Eye (tissue), 1 donor: ENCODE results near the gene CUX1.
"Not testable (repeated sequence)": the region's sequence is repeated elsewhere in the genome, so short reads cannot be mapped to it uniquely, and the experiment has no call there.

Experiments used
- DNase-seq: peaks from one replicate; pipeline ENCODE4 v3.0.0-alpha.2; 2015

CUX1 gene

DNA sequence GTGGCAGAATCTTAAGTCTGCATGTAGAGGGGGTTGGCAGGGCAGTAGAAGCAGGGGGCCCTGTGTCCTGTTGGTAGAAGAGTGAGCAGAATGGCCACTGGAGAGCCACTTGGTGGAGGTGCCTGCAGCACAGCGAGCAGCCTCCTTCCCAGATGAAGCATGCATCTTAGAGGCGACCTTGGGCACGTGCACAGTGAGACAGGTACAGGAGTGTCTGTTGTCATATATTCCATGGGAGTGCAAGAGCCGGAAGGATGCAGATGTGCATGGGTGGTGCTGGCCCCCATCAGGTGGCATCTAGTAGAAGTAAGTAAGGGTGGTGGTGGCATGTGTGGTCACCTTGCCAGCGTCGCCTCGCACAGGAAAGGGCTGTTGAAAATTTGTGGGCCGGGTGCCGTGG is 53.9 kb downstream of the CUX1 start:
- no peak for DNase-seq

DNA sequence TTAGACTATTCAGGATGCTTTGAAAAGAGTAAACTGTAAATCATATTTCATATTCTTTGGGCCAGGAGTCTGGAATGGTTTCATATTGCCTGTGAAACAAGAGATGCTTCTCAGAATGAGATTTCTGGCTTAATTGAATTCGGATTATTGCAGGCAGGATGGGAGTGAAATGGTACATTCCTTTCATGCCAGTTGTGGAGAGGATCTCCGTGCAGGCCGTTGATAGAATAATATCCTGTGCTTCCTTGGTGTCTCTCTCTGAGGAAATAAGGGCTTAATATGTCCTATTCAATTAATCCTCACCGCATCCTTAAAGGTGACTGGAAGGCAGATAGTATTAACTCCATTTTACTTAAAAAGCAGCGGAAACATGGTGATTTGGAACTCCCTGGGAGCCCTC is 56.6 kb downstream of the CUX1 start:
- no peak for DNase-seq

DNA sequence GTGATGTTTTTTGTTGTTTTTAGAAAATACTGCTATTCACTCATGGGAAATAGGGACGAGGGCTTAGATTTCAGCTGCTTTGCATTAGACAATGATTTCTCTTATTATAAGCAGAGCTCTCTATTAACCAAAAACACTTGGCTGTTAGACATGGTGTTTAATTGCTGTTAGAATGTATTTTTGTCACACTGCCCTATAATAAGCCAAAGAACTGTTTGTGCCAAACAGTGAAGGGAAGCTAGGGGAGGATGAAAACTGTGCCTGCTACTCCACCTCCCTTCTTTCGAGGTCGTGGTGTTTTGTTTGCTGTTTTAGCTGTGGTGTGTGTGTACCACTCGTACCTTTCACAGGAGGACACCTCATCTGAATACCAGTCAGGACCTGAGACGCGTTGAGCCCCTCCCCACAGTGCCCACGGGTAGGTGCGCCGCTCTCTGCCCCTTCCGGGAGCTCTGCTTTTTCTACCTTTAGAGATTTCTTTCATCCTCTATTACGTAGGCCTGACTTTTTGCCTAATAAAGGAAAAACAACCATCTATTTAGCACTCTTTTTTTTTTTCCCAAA is 57.9 kb downstream of the CUX1 start:
- DNase-seq: no peak

DNA sequence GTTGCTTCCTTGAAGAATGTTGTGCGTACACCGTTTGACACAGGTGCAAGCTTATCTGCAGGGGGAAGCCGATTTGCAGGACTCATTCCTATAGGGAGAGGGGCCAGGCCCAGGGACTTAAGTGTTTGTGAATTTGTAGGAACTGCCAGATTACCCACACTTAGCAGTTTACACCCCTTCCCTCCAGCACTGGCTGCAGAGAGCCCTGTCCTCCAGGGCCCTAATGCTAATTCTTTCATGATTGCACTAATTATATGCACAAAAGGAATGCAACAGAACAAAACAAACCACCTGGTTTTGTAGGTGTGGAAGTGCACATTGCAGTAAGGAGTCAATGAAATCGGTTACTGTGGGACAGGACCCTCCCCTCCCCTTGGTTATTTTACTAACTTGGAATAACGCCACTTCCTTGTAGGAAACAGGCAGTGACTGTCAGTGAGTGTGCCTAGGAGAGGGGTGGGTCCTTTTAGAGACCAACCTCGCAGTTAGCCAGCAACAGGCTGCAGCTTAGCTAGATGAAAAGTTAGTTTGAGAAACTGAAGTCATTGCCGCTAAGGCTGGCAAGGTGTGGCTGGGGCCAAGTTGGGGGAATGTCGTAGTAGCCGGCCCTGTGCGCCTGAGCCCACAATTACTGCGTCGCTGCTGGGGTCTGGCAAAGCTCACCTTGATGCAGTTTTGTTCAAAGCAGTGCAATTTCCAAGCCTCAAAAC is 60.6 kb downstream of the CUX1 start:
- no peak for DNase-seq

DNA sequence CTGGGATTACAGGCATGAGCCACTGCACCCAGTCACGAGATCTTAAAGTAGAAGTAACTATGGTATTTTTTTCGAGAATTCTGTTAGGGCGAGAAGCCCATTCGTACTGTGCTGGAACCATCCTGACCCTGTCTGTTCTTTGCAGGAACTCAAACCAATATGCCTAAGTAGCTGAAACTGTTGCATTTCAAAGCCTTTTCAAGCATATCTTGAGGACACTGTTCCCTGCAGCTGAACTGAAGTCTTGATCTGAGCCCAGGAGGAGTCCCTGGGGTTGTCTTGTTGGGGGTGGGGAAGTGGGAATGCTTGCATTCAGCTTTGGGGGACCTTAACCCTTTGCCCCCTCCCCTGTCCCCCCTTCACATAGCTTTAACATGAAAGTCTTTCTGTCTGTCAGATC is 61.5 kb downstream of the CUX1 start:
- DNase-seq: no peak

DNA sequence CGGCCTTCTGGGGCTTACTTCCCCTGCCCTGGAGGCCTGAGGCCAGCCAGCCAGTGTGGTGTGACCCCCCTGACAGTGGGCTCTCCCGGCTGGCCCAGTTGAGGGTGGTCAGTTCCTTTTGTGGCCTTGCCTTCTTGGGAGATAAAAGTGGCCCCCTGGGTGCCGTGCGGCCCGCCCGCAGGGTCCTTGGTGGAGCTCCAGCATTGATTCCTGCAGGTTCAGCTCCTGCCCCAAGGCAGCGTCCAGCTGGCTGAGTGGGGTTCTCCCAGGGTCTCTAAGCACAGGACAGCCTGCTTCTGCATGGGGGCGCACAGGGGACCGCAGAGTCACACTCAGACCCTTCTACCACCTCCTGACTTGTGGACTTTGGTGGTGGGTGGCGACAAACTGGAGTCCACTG is 62.1 kb downstream of the CUX1 start:
- DNase-seq: no peak

DNA sequence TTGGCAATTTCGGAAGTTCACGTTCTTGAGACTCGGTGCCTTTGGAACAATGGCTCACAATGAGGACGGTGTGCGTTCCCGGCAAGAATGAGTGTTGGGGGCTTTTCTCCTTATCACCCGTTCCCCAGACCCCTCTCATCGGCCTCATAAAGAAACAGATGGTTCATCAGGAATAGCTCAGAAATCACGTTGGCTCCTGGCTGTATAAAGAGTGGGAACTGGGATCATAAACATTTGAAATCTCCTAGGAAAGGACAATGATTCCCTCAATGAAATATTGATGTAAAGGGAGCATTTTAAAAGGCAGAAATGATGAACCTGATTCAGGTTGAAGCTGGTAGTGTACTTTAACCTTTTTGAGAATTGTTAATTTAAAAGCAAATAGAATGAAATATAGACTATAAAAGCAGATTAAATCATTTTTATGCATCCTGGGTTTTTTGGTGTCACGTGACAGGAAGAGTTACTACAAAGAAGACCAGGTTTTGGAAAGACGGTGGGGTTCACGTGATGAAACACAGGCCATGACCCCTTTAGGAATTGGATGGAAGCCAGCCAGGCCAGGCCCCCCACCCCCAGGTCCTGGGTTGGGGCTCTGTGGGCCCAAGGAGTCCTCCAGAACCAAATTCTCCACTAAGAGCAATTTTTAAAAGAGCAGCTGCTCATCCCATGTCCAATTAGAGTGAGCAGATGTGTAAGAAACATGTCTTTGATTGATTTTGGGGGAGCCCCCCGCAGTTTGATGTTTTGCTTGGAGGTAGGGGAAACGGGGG is 63.0 kb downstream of the CUX1 start:
- DNase-seq: no peak

DNA sequence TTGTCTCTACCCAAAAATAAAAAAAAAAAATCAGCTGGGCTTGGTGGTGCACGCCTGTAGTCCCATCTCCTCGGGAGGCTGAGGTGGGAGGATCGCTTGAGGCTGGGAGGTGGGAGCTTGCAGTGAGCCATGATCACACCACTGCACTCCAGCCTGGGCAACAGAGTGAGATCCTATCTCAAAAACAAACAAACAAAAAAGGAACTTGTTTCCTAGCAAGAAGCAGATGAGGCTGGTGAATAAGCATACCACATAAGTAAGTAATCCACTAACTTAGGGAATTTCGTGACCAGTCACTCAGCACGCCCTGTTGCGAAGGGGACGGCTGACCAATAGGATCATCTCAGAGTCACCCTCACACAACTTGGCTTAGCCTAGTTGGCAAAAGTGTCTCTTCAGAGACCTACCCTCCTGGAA is 64.6 kb downstream of the CUX1 start:
- DNase-seq: no peak

DNA sequence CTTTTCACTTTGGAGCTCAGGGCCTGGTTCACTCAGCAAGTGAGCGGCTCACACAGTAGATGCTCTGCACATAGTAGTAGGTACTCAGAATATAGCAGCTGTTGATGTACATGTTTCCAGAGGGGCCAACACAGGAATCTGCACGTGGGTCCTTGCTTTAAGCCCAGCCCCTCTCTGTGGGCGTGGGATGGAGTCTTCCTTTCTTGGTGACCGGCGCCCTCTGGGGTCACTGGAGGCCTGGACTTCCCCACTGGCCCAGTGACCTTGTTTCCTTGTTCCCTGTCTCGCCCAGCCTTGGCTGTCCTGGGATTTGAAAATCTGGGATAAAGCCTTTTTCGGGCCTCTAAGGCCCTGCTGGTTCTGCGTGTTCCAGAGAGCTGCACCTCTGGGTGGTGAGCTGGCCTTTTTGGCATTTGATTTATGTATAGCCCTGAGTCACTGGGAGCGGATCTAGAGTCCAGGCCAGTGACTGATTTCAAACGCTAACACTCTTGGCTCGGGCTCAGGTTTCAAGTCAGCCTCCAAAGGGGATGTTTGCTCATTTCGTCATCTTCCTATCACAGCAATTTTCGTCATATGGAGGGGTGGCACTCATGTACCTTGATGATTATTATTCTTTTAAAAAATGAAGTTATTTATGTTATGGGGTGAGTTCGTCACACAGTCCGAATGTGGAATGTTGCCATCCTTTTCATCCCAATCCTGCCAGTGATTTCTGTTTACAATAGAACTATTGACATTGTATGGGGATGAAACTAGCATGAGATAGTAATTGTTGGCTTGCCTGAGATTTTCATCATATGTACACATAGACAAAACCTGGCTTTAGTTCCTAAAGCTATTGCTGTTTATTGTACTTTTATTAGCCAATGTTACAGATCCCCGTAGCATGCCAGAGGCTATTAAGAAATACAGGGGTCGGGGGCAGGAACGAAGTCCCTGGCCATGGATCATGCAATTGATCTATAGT is 65.5 kb downstream of the CUX1 start:
- peak; percentile 73 for DNase-seq

DNA sequence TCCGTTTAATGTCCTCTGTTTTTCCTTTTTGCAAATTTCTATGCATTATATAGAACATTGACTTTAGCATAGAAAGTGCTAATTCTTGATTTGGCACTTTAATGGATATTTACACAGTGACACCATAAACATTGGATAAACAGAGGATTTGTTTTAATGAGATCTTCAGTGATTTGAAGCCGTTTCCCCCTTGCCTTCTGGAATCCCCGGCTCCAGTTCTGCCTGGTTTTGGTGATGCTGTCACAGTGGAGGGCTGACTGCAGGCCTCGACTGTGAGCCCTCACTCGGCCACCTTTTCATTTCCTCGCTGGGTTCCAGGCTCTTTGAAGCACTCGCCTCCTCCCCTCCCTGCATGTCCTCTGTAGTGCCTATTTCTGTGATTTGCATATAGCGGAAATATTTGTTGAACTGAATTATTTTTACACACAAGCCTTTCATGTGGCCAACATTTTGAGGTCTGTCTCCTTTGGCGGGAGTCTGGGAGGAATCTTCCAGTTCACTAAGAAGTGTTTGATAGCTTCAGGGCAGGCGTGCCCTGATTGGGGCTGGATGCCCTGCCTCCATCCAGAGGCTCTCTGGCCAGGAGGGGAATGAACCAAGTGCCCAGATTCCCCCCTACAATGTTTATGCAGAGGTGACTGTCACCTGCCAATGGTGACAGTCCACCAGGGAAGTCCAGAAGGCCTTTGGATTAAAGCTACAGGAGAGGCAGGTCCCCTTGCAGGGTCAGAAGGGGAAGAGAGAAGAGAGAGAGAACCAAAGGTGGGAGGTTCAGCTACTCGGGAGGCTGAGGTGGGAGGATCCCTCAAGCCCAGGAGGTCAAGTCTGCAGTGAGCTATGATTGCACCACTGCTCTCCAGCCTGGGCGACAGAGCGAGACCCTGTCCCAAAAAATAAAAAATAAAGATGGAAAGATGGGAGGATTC is 67.5 kb downstream of the CUX1 start:
- no peak for DNase-seq

DNA sequence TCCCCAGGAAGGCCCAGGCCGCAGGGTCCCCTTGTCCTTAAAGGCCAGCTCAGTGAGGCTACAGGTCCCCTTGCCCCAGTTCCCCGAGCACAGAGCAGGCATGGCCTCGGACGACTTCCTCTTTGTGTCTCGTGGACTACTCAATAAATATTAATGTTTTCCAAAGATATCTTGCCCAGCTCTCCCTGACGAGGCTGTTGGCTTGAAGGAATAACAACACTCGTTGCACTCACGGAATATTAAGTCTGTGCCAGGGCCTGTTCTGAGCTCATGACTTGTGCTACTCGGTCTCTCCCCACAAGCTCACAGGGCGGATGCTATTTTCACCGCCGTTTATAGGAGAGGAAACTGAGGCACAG is 68.2 kb downstream of the CUX1 start:
- no peak for DNase-seq

DNA sequence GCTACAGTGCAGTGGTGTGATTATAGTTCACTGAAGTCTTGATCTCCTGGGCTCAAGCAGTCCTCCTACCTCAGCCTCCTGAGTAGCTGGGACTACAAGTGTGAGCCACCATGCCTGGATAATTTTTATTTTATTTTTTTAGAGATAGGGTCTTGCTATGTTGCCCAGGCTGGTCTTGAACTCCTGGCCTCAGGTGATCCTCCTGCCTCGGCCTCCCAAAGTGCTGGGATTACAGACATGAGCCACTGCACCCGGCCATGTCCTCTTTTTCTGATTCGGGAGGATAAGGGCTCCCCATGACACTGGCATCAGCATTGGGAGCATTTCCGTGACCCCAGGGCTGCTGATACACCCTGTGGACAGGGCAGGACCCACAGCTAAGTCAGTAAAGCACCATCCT is 69.9 kb downstream of the CUX1 start:
- not testable (repeated sequence) for DNase-seq

DNA sequence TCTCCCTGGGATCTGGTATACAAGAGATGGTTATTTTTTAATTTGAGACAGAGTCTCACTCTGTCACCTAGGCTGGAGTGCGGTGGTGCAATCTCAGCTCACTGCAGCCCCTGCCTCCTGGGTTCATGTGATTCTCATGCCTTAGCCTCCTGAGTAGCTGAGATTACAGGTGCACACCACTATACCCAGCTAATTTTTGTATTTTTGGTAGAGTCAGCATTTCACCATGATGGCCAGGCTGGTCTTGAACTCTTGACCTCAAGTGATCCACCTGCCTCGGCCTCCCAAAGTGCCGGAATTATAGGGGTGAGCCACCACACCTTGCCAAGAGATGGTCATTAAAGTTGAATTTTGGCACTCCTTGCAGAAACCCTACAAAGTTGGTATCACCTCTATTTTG is 71.1 kb downstream of the CUX1 start:
- not testable (repeated sequence) for DNase-seq

DNA sequence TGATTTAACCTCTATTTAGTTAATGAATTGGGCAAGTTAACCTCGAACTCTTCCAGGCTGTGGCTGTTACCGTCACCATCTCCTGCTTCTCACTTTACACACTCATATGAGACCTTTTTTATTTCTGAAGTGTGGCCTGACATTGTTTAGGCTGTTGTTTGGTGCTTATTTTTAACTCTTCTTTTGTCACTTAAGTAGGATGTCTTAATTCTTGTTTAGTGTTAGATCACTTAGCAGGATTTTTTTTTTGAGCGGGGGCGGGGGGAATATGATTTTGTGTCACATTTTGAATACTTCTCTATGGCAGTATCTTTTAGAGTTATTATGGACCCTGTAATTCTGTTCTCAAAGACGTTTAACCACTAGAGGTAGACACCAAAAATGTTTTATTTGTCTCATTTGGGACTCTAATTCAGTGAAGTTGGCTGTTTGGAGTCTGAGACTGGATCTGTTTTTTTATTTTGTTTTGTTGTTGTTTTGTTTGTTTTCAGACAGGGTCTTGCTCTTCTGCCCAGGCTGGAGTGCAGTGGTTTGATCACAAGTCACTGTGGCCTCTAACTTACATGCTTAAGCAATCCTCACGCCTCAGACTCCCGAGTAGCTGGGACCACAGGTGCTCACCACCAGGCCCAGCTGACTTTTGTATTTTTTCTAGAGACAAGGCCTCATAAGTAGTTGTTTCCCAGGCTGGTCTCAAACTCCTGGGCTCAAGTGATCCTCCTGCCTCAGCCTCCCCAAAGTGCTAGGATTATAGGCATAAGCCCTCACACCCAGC is 73.5 kb downstream of the CUX1 start:
- DNase-seq: no peak

DNA sequence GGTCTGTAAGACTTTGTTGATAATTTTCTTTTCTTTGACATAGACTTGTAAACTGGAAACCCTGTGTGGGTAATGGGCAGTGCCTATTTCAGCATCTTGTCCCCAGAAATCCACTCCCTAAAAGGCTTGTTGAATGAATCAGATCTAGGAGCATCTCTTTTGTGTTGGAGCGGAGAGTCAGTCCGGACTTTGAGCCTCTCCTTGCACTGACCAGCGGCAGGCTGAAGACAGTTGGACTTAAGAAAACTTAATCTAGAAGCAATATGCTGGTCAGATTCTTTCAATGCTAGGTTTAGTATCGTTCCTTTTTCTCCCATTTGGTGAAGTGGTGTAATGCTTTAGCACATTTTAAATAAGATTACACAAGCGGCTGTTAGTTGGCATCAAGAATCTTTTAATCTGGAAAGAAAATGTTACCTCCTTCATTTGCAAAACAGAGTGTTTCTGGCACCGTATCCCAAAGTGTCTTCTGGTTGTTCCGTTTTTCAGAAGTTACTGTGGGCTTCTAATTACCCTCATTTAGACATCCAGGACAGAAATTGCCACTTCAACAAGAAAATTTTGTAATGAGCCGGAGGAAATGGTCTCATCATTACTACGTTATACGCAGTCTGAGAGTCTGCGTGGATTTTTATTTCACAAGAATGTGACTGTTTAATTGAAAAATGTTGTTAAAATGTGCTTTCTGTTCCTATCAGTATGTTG is 74.7 kb downstream of the CUX1 start:
- no peak for DNase-seq

DNA sequence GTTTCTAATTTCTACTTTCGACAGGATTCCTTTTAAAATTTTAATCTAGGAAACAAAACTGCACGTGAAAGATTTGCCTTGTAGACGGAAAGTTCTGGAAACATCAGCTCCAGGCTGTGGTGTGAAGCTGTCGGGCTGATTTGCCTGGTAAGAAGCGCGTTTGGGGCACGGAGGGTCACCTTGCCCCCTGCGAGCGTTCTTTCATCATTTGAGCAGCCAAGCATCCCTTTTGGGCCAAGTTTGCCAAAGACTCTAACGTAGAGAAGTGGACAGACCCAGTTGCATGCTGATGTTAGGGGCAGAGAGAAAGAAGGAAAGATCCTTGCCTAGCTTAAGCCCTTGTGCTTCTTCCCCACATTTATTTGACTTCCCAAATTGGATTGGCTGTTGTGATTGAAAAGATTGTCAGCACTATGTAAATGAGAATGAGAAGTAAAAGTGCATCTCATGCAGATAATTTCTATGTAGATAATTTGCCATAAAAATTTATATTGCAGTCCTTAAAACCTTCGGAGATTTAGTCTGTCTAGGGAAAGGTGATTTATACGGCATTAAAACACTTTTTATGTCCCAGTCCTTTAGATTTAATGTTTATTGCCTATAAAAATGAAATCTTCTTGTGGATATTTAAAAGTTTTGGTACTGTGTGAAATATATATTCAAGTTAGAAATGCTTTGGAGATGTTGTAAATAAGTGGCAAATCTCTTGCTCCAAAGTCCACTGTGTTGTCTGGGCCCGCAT is 76.1 kb downstream of the CUX1 start:
- no peak for DNase-seq

DNA sequence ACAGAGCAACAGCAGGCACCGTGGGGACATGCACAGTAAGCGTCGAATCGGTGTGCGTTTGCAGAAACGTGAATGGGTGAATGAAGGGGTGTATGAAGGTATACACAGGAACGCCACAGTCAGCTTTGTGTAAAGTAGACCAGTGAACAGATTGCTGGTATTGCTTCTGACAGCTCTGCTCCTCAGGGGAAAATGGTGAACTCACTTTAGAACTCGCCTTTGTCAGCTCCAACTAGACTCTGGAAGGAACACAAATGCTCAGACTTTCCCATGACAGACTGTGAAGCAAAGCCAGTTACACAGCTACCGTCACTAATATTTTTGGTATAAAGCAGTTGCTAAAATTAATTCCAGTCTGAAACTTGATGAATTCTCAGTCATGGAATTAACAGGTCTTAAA is 78.9 kb downstream of the CUX1 start:
- peak; percentile 93 for DNase-seq

DNA sequence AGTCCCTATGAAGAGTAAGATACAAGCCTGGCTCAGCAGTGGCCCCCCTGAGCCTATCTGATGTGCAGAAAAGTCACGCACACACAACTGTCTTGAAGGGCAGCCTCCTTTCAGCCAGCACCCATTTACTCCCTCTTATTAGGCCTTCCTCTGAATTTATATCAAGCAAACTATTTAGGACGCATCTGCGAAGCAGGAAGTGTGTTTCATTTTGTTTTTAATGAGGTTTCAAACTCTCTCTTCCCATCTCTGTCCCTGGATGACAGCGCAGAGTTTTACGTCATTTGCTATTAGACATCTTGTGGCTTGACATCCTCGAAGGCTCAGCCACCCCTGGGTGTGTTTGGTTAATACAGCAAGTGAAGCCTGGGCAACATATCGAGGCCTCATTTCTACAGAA is 79.5 kb downstream of the CUX1 start:
- peak; percentile 53 for DNase-seq

DNA sequence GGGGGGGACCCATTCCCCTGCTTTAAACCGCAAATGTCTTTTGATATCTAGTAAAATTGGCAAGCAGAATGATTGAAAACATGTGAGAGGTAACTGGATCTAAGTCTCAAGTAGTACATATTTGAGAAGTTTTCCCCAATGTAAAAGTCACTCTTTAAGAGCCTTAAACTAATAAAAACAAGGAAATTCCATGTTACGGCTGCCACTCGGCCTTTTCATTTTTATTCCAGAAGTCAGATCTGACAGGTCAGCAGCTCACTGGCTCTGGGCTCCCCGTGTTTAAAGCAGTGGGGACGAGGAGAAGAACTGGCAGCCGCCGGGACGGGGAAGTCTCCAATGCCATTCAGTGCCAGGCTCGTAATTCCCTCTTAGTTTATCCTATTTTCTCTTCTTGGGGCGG is 80.7 kb downstream of the CUX1 start:
- peak; percentile 61 for DNase-seq

DNA sequence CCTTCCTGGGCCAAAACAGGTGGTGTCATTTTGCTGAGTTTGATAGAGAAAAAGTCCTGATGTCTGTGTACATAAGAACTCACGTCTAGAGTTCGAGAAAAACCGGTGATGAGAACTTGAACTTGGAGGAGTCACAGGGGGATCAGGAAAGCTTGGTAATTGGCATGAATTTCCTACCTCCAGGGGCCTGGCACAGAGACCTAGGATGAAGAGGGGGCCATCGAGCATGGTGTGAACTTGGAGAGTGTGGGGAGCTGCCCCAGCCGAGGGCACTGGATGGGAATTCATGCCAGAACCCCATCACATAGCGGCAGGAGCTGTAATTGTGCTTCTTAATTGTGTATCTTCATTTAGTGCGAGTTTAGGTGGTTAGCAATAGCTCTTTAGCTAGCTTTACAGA is 82.2 kb downstream of the CUX1 start:
- no peak for DNase-seq
